Neural crest cell (in vitro differentiated cells): Measurements from ENCODE around the gene GPATCH8. TPM values are rescaled to one million over a fixed set of nuclear protein-coding genes. Genes with fewer than 3 reads are reported as not detected.

Source experiments
- DNase-seq: peaks from one replicate; pipeline ENCODE4 v3.0.0; 2021; ENCODE audit warnings: low read depth, mixed read lengths, low spot score
- H3K27ac Mint-ChIP-seq: one replicate; pipeline ENCODE4 v1.8.0; 2021; ENCODE audit warnings: mild to moderate bottlenecking, mixed read lengths; ENCODE audit not compliant: unreplicated experiment
- H3K27me3 Mint-ChIP-seq: 2 replicates; pipeline ENCODE4 v1.8.0; 2021; ENCODE audit warnings: low read depth, mild to moderate bottlenecking, mixed read lengths
- H3K36me3 Mint-ChIP-seq: 2 replicates; pipeline ENCODE4 v1.8.0; 2021; ENCODE audit warnings: low read depth, mild to moderate bottlenecking, mixed read lengths
- H3K4me1 Mint-ChIP-seq: 2 replicates; pipeline ENCODE4 v1.8.0; 2021; ENCODE audit warnings: mixed read lengths
- H3K4me3 Mint-ChIP-seq: one replicate; pipeline ENCODE4 v1.8.0; 2021; ENCODE audit warnings: mild to moderate bottlenecking, mixed read lengths
- H3K9me3 Mint-ChIP-seq: 2 replicates; pipeline ENCODE4 v1.8.0; 2021; ENCODE audit warnings: mixed read lengths
- total RNA-seq: library from RNA; stranded (reverse); gene quantifications from 2 replicates; pipeline ENCODE4 v1.2.1, GENCODE V29; 2021
- TF ChIP-seq, protein P1 (sequence below): fragments of 200-600 bp; sonication (generic); conservative IDR thresholded peaks from 2 replicates; pipeline ENCODE4 v1.5.0; 2021; ENCODE audit warnings: antibody characterized with exemption, mild to moderate bottlenecking

GPATCH8 gene
- total RNA-seq, 1 donor from 2014 or later = 47.0 TPM

- Mint-ChIP-seq H3K27me3 (peaks cover 8% of the 10 kb centered on the region), H3K4me3 (peak overlapping the region; percentile 76)
Observed at GRCh38 chr17:44352828-44353671, 150.2 kb downstream of the GPATCH8 start.

DNA sequence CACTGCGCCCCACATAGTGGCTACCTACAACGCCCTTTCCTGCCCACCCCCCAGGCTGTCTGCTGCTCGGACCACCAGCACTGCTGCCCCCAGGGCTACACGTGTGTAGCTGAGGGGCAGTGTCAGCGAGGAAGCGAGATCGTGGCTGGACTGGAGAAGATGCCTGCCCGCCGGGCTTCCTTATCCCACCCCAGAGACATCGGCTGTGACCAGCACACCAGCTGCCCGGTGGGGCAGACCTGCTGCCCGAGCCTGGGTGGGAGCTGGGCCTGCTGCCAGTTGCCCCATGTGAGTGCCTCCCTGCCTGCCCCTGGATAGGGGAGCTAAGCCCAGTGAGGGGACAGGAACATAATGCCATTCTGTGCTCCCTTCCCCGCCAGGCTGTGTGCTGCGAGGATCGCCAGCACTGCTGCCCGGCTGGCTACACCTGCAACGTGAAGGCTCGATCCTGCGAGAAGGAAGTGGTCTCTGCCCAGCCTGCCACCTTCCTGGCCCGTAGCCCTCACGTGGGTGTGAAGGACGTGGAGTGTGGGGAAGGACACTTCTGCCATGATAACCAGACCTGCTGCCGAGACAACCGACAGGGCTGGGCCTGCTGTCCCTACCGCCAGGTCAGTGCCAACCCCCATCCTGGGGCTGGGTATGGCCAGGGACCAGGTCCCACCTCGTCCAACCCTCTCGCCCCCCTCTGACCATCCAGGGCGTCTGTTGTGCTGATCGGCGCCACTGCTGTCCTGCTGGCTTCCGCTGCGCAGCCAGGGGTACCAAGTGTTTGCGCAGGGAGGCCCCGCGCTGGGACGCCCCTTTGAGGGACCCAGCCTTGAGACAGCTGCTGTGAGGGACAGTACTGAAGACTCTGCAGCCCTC lies 151.0 kb downstream of the GPATCH8 start:
- Mint-ChIP-seq H3K27me3 (peaks cover 8% of the 10 kb centered on the region), H3K36me3 (peaks cover 3% of the 10 kb centered on the region), H3K4me3 (peak overlapping the region; percentile 54), H3K27ac (no peak overlapping the region), H3K4me1 (peaks cover 5% of the 10 kb centered on the region), H3K9me3 (no peaks in the 10 kb centered on the region)
- TF ChIP-seq, protein P1, sequence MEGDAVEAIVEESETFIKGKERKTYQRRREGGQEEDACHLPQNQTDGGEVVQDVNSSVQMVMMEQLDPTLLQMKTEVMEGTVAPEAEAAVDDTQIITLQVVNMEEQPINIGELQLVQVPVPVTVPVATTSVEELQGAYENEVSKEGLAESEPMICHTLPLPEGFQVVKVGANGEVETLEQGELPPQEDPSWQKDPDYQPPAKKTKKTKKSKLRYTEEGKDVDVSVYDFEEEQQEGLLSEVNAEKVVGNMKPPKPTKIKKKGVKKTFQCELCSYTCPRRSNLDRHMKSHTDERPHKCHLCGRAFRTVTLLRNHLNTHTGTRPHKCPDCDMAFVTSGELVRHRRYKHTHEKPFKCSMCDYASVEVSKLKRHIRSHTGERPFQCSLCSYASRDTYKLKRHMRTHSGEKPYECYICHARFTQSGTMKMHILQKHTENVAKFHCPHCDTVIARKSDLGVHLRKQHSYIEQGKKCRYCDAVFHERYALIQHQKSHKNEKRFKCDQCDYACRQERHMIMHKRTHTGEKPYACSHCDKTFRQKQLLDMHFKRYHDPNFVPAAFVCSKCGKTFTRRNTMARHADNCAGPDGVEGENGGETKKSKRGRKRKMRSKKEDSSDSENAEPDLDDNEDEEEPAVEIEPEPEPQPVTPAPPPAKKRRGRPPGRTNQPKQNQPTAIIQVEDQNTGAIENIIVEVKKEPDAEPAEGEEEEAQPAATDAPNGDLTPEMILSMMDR = no peak
- no peak for DNase-seq

More at GRCh38 chr17:44352828-44353671, 150.2 kb downstream of the GPATCH8 start:
- TF ChIP-seq, protein P1 = no peak
- no peak for DNase-seq
- H3K9me3 Mint-ChIP-seq = no peaks in the 10 kb centered on the region
- peaks cover 5% of the 10 kb centered on the region for H3K4me1 Mint-ChIP-seq
- H3K36me3 Mint-ChIP-seq = peaks cover 3% of the 10 kb centered on the region
- H3K27ac Mint-ChIP-seq = no peak overlapping the region

- H3K9me3 Mint-ChIP-seq = no peaks in the 10 kb centered on the region
- H3K27me3 Mint-ChIP-seq = peaks cover 8% of the 10 kb centered on the region
- TF ChIP-seq, protein P1 = no peak
- peaks cover 5% of the 10 kb centered on the region for H3K4me1 Mint-ChIP-seq
- H3K27ac Mint-ChIP-seq = no peak overlapping the region
- H3K36me3 Mint-ChIP-seq = peaks cover 3% of the 10 kb centered on the region
- no peak overlapping the region for H3K4me3 Mint-ChIP-seq
- DNase-seq = no peak
Observed at GRCh38 chr17:44351464-44351863, 151.7 kb downstream of the GPATCH8 start.

DNA sequence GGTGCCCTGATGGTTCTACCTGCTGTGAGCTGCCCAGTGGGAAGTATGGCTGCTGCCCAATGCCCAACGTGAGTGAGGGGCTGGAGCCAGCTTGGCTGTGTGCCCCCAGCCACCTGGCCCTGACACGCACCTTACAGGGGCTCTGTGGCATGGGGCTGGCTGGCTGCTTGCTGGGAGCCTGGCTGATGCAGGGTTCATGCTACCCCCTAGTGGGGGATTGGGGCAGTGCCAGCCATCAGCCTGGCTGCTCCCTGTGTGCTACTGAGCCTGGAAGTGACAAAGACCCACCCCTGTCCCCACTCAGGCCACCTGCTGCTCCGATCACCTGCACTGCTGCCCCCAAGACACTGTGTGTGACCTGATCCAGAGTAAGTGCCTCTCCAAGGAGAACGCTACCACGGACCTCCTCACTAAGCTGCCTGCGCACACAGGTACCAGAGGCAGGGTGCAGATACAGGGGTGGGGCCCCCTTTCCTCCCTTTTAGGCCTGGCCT lies 152.4 kb downstream of the GPATCH8 start:
- Mint-ChIP-seq H3K27me3 (peaks cover 8% of the 10 kb centered on the region), H3K4me3 (peak overlapping the region; percentile 79), H3K27ac (no peak overlapping the region), H3K36me3 (peaks cover 3% of the 10 kb centered on the region), H3K4me1 (peaks cover 9% of the 10 kb centered on the region), H3K9me3 (no peaks in the 10 kb centered on the region)
- TF ChIP-seq, protein P1 = peak; percentile 84
- DNase-seq = peak; percentile 82

GRCh38 chr17:44349553-44350070 lies 153.6 kb downstream of the GPATCH8 start:
- Mint-ChIP-seq H3K27me3 (peaks cover 11% of the 10 kb centered on the region), H3K9me3 (no peaks in the 10 kb centered on the region), H3K4me3 (no peak overlapping the region), H3K36me3 (peaks cover 3% of the 10 kb centered on the region), H3K27ac (peak overlapping the region; percentile 35), H3K4me1 (peaks cover 20% of the 10 kb centered on the region)
- DNase-seq = no peak
- TF ChIP-seq, protein P1 = no peak
